ENCODE results near the gene RFPL1.
A peak's percentile ranks its signal among the peaks of the same experiment; 100 is the strongest.

Gene RFPL1

DNA sequence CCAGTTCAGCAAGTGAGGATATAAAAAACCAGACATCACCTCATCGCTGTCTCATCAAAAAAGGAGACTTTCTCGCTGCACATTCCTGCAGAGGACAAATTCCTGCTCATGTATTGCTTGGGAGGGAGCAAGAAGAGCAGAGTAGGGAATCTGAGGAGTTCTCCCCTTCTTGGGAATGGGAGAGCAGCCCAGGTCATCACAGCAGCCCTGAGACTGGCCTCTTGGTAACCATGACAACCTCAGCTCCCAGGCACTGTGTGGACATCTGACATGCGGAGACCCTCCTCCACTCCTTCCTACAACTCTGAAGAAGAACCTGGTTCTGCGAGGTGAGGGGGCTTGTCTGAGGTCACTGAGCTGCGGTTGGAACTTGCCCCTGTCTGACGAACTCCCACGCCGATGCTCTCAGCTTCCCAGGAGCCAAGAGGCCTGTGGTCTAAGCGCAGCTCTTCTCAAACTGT is 17.9 kb downstream of the RFPL1 start:
- peak; percentile 24 for DNase-seq (ENCODE audit: low read depth)
- TF ChIP-seq, protein P1, sequence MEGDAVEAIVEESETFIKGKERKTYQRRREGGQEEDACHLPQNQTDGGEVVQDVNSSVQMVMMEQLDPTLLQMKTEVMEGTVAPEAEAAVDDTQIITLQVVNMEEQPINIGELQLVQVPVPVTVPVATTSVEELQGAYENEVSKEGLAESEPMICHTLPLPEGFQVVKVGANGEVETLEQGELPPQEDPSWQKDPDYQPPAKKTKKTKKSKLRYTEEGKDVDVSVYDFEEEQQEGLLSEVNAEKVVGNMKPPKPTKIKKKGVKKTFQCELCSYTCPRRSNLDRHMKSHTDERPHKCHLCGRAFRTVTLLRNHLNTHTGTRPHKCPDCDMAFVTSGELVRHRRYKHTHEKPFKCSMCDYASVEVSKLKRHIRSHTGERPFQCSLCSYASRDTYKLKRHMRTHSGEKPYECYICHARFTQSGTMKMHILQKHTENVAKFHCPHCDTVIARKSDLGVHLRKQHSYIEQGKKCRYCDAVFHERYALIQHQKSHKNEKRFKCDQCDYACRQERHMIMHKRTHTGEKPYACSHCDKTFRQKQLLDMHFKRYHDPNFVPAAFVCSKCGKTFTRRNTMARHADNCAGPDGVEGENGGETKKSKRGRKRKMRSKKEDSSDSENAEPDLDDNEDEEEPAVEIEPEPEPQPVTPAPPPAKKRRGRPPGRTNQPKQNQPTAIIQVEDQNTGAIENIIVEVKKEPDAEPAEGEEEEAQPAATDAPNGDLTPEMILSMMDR (conservative IDR thresholded peaks at IDR 0.05; ENCODE audit: low read length), result no peak

DNA sequence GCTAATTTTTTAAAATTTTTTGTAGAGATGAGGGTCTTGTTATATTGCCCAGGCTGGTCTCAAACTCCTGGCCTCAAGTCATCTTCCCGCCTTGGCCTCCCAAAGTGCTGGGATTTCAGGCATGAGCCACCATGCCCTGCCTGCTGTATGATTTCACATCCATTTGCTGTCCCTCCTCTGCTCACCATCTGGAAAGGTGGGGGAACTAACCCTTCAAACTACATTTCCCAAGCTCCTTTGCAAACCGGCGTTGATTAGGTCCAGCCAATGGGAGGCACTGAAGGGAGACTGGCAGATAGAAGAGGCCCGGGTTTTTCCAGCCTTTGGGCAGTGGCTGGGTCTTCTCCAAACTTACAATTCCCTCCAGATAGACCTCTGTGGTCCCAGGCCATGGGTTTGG is 19.3 kb downstream of the RFPL1 start:
- TF ChIP-seq, protein P1 (conservative IDR thresholded peaks at IDR 0.05; ENCODE audit: low read length), result no peak
- peak; percentile 25 for DNase-seq (ENCODE audit: low read depth)
- no peak overlapping the region for H3K4me3 ChIP-seq (ENCODE audit: low read length)

More for the DNA sequence above, 17.9 kb downstream of the RFPL1 start:
- no peak overlapping the region for H3K4me3 ChIP-seq (ENCODE audit: low read length)

DNA sequence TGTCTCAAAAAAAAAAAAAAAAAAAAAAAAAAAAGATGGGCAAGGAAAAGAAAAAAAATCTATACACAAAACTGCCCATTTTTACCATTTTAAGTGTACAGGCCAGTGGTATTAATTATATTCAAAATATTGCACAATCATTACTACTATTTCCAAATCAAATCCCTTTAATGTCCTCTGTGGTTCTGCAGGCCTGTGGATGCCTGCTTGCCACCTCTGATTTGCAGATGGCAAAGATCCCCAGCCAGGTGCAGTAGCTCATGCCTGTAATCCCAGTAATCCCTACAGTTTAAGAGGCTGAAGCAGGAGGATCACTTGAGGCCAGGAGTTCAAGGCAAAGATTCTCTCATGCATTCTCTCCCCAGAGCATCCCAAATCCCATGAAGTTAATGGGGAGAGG is 20.2 kb downstream of the RFPL1 start:
- TF ChIP-seq, protein P1 (conservative IDR thresholded peaks at IDR 0.05; ENCODE audit: low read length), result no peak
- no peak overlapping the region for H3K4me3 ChIP-seq (ENCODE audit: low read length)
- DNase-seq (ENCODE audit: low read depth), result peak; percentile 29

DNA sequence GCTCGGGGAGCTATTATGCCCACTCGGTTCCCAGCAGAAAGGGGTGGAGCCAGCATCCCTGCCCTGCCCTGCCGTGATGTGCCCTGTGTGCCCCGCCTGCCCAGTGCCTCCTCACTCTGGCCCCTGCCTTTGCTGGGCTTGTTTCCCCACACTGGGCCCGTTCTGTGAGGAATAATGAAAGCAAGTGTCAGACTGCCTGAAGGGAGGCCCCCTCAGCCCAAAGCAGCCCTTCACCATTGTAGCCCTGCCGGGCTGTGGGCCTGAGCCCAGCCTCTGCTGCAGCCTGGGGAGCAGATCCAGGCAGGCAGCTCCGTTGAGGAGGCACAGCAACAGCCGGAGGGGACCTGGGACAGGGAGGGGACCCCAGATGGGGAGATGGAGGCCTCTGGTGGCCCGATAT is 21.4 kb downstream of the RFPL1 start:
- no peak for DNase-seq (ENCODE audit: low read depth)
- TF ChIP-seq, protein P1 (conservative IDR thresholded peaks at IDR 0.05; ENCODE audit: low read length), result no peak
- H3K4me3 ChIP-seq (ENCODE audit: low read length), result no peak overlapping the region

DNA sequence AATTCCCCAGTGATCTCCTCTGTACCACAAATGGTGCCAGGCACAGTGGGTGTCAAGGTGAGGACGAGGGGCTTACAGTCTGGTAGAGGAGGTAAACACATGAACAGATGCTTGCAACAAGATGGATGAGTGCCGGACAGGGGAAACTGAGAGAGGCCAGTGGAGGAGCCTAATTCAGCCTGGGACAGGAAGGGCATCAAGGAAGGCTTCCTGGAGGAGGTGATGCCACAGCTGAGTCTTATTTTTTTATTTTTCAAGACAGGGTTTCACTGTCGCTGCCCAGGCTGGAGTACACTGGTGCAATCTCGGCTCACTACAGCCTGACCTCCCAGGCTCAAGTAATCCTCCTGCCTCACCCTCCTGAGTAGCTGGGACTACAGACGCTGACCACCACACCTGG is 22.9 kb downstream of the RFPL1 start:
- TF ChIP-seq, protein P1 (conservative IDR thresholded peaks at IDR 0.05; ENCODE audit: low read length), result no peak
- H3K4me3 ChIP-seq (ENCODE audit: low read length), result no peak overlapping the region
- no peak for DNase-seq (ENCODE audit: low read depth)

DNA sequence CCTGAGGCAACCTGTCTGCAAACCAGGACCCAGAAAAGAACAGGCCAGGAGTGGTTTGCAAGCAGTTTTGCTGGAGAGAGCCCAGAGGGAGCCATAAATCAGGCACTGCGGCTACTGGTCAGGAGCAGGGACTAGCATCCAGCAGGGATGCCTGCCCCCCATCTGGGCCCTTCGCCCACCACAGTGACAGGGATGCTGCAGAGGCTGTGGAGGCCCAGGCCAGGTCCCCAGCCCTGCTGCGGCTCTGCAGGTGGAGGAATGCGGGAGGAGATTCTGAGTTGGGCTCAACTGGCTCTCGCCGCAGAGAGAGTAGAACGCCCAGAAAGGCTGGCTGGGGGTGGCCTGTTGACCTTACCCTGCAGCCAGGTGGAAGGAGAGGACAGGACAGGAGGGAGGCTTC is 25.2 kb downstream of the RFPL1 start:
- DNase-seq (ENCODE audit: low read depth), result no peak
- TF ChIP-seq, protein P1 (conservative IDR thresholded peaks at IDR 0.05; ENCODE audit: low read length), result no peak
- H3K4me3 ChIP-seq (ENCODE audit: low read length), result no peak overlapping the region

DNA sequence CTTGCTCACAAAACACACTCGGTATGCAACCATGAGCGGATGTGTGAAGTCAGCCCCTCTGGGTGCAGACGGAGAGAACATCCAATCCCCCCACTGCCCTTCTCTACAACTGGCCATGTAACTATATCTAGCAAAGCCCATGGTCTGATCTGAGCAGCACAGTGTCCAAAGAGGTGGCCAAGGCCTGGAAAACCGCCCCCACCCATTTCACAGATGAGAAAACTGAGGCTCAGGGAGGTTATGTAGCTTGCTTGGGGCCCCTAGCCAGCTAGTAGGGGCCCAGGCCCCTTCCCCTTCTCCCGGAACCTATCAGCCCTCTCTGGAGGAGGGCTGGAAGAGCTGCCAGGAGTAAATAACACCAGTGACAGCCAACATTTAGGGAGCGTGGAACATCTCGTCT is 26.2 kb downstream of the RFPL1 start:
- TF ChIP-seq, protein P1 (conservative IDR thresholded peaks at IDR 0.05; ENCODE audit: low read length), result no peak
- H3K4me3 ChIP-seq (ENCODE audit: low read length), result no peak overlapping the region
- DNase-seq (ENCODE audit: low read depth), result no peak

Measured in AG10803 (cell line).